Measurements from ENCODE around the gene SETDB2.

Gene SETDB2

DNA sequence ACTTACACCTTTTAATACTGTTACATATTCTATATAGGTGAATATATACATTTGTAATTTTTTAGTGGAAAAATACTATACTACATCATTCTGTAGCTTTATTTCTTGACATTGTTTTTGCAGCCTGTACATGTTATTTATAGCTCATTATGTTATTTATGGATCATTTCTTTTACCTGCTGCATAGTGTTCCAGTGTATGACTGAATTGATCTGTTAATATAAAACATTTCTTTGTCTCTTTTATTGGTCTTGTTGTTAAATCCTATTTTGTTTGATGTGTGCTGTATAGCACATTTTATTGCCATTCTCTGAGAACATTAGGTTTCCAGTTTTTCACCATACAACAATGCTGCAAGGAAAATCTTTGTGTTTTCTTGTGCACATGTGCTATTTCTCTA is 2.4 kb downstream of the SETDB2 start:
- H3K9me3 ChIP-seq (ENCODE audit: control insufficient read depth, low read length): no peaks in the 10 kb centered on the region
- peaks cover 12% of the 10 kb centered on the region for H3K4me1 ChIP-seq (ENCODE audit: control insufficient read depth, insufficient read depth, low read length, poor library complexity, severe bottlenecking)
- no peak overlapping the region for H3K4me3 ChIP-seq (ENCODE audit: insufficient read depth, low read depth, low read length, poor library complexity, severe bottlenecking)
- H3K27me3 ChIP-seq (replicated peaks; ENCODE audit: control insufficient read depth, insufficient read depth, low read length, poor library complexity, severe bottlenecking): no peaks in the 10 kb centered on the region
- no peak for DNase-seq
- no peak overlapping the region for H3K27ac ChIP-seq (ENCODE audit: insufficient read depth, low read length, poor library complexity, severe bottlenecking)
- no peaks in the 10 kb centered on the region for H3K36me3 ChIP-seq (ENCODE audit: control insufficient read depth, insufficient read depth, low read length)

- Histone ChIP-seq H3K4me3 (ENCODE audit: insufficient read depth, low read depth, low read length, poor library complexity, severe bottlenecking) (no peak overlapping the region), H3K27me3 (replicated peaks; ENCODE audit: control insufficient read depth, insufficient read depth, low read length, poor library complexity, severe bottlenecking) (no peaks in the 10 kb centered on the region), H3K36me3 (ENCODE audit: control insufficient read depth, insufficient read depth, low read length) (no peaks in the 10 kb centered on the region), H3K4me1 (ENCODE audit: control insufficient read depth, insufficient read depth, low read length, poor library complexity, severe bottlenecking) (peaks cover 12% of the 10 kb centered on the region), H3K27ac (ENCODE audit: insufficient read depth, low read length, poor library complexity, severe bottlenecking) (no peak overlapping the region), H3K9me3 (ENCODE audit: control insufficient read depth, low read length) (no peaks in the 10 kb centered on the region)
- no peak for DNase-seq
Observed at GRCh38 chr13:49448753-49449152, 4.7 kb downstream of the SETDB2 start.

GRCh38 chr13:49450105-49450819 is 6.2 kb downstream of the SETDB2 start:
- no peak overlapping the region for H3K27ac ChIP-seq (ENCODE audit: insufficient read depth, low read length, poor library complexity, severe bottlenecking)
- no peaks in the 10 kb centered on the region for H3K27me3 ChIP-seq (replicated peaks; ENCODE audit: control insufficient read depth, insufficient read depth, low read length, poor library complexity, severe bottlenecking)
- H3K9me3 ChIP-seq (ENCODE audit: control insufficient read depth, low read length): no peaks in the 10 kb centered on the region
- no peak for DNase-seq
- H3K4me1 ChIP-seq (ENCODE audit: control insufficient read depth, insufficient read depth, low read length, poor library complexity, severe bottlenecking): peaks cover 16% of the 10 kb centered on the region
- H3K4me3 ChIP-seq (ENCODE audit: insufficient read depth, low read depth, low read length, poor library complexity, severe bottlenecking): no peak overlapping the region
- H3K36me3 ChIP-seq (ENCODE audit: control insufficient read depth, insufficient read depth, low read length): no peaks in the 10 kb centered on the region

- Histone ChIP-seq H3K4me3 (ENCODE audit: insufficient read depth, low read depth, low read length, poor library complexity, severe bottlenecking) (no peak overlapping the region), H3K9me3 (ENCODE audit: control insufficient read depth, low read length) (no peaks in the 10 kb centered on the region), H3K27me3 (replicated peaks; ENCODE audit: control insufficient read depth, insufficient read depth, low read length, poor library complexity, severe bottlenecking) (no peaks in the 10 kb centered on the region), H3K4me1 (ENCODE audit: control insufficient read depth, insufficient read depth, low read length, poor library complexity, severe bottlenecking) (peaks cover 11% of the 10 kb centered on the region), H3K27ac (ENCODE audit: insufficient read depth, low read length, poor library complexity, severe bottlenecking) (no peak overlapping the region), H3K36me3 (ENCODE audit: control insufficient read depth, insufficient read depth, low read length) (no peaks in the 10 kb centered on the region)
- DNase-seq: no peak
Observed at GRCh38 chr13:49452725-49453457, 8.8 kb downstream of the SETDB2 start.

- Histone ChIP-seq H3K4me1 (ENCODE audit: control insufficient read depth, insufficient read depth, low read length, poor library complexity, severe bottlenecking) (peaks cover 11% of the 10 kb centered on the region), H3K36me3 (ENCODE audit: control insufficient read depth, insufficient read depth, low read length) (no peaks in the 10 kb centered on the region), H3K27ac (ENCODE audit: insufficient read depth, low read length, poor library complexity, severe bottlenecking) (no peak overlapping the region), H3K4me3 (ENCODE audit: insufficient read depth, low read depth, low read length, poor library complexity, severe bottlenecking) (no peak overlapping the region), H3K9me3 (ENCODE audit: control insufficient read depth, low read length) (no peaks in the 10 kb centered on the region), H3K27me3 (replicated peaks; ENCODE audit: control insufficient read depth, insufficient read depth, low read length, poor library complexity, severe bottlenecking) (no peaks in the 10 kb centered on the region)
- no peak for DNase-seq
Observed at GRCh38 chr13:49453465-49453864, 9.4 kb downstream of the SETDB2 start.

GRCh38 chr13:49454388-49455006 is 10.4 kb downstream of the SETDB2 start:
- Histone ChIP-seq H3K4me1 (ENCODE audit: control insufficient read depth, insufficient read depth, low read length, poor library complexity, severe bottlenecking) (peaks cover 11% of the 10 kb centered on the region), H3K36me3 (ENCODE audit: control insufficient read depth, insufficient read depth, low read length) (no peaks in the 10 kb centered on the region), H3K9me3 (ENCODE audit: control insufficient read depth, low read length) (no peaks in the 10 kb centered on the region), H3K27ac (ENCODE audit: insufficient read depth, low read length, poor library complexity, severe bottlenecking) (no peak overlapping the region), H3K4me3 (ENCODE audit: insufficient read depth, low read depth, low read length, poor library complexity, severe bottlenecking) (no peak overlapping the region), H3K27me3 (replicated peaks; ENCODE audit: control insufficient read depth, insufficient read depth, low read length, poor library complexity, severe bottlenecking) (no peaks in the 10 kb centered on the region)
- DNase-seq: no peak

DNA sequence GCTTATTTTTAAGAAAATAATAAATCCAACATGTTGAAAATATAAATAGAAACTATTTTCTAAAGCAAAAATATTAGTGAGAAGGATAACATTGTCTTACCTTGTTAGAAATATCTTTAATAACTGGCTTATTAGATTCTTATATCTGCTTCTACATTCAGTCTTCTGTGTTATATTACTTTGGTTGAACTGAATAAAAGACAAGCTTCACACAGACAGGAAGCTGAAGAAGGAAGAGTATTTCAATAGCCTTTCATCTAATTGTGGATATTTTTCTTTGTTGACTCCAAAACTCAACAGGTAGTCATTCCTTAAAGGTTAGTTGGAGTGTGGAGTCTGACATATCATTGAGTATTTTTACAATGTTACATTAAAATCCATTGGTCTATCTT is 10.9 kb downstream of the SETDB2 start:
- Histone ChIP-seq H3K4me1 (ENCODE audit: control insufficient read depth, insufficient read depth, low read length, poor library complexity, severe bottlenecking) (peaks cover 11% of the 10 kb centered on the region), H3K27ac (ENCODE audit: insufficient read depth, low read length, poor library complexity, severe bottlenecking) (no peak overlapping the region), H3K27me3 (replicated peaks; ENCODE audit: control insufficient read depth, insufficient read depth, low read length, poor library complexity, severe bottlenecking) (no peaks in the 10 kb centered on the region), H3K4me3 (ENCODE audit: insufficient read depth, low read depth, low read length, poor library complexity, severe bottlenecking) (no peak overlapping the region), H3K9me3 (ENCODE audit: control insufficient read depth, low read length) (no peaks in the 10 kb centered on the region), H3K36me3 (ENCODE audit: control insufficient read depth, insufficient read depth, low read length) (no peaks in the 10 kb centered on the region)
- no peak for DNase-seq

GRCh38 chr13:49456156-49456555 is 12.1 kb downstream of the SETDB2 start:
- DNase-seq: no peak
- H3K27me3 ChIP-seq (replicated peaks; ENCODE audit: control insufficient read depth, insufficient read depth, low read length, poor library complexity, severe bottlenecking): no peaks in the 10 kb centered on the region
- no peaks in the 10 kb centered on the region for H3K9me3 ChIP-seq (ENCODE audit: control insufficient read depth, low read length)
- peaks cover 4% of the 10 kb centered on the region for H3K36me3 ChIP-seq (ENCODE audit: control insufficient read depth, insufficient read depth, low read length)
- no peak overlapping the region for H3K27ac ChIP-seq (ENCODE audit: insufficient read depth, low read length, poor library complexity, severe bottlenecking)
- H3K4me3 ChIP-seq (ENCODE audit: insufficient read depth, low read depth, low read length, poor library complexity, severe bottlenecking): no peak overlapping the region
- H3K4me1 ChIP-seq (ENCODE audit: control insufficient read depth, insufficient read depth, low read length, poor library complexity, severe bottlenecking): peaks cover 7% of the 10 kb centered on the region

DNA sequence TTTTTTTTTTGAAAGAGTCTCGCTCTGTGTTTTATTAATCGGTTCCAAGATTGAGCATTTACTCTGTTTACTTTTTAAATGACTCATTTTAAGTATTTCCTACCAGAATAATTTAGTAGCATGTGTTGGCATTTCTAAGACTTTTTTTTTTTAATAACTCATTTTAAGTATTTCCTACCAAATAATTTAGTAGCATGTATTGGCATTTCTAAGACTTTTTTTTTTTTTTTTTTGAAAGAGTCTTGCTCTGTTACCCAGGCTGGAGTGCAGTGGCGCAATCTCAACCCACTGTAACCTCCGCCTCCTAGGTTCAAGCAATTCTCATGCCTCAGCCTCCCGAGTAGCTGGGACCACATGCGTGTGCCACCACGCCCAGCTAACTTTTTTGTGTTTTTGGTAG is 13.1 kb downstream of the SETDB2 start:
- H3K4me1 ChIP-seq (ENCODE audit: control insufficient read depth, insufficient read depth, low read length, poor library complexity, severe bottlenecking): peaks cover 7% of the 10 kb centered on the region
- DNase-seq: no peak
- H3K27ac ChIP-seq (ENCODE audit: insufficient read depth, low read length, poor library complexity, severe bottlenecking): no peak overlapping the region

GRCh38 chr13:49459580-49459979 is 15.5 kb downstream of the SETDB2 start:
- Histone ChIP-seq H3K9me3 (ENCODE audit: control insufficient read depth, low read length) (peaks cover 3% of the 10 kb centered on the region), H3K4me3 (ENCODE audit: insufficient read depth, low read depth, low read length, poor library complexity, severe bottlenecking) (no peak overlapping the region), H3K36me3 (ENCODE audit: control insufficient read depth, insufficient read depth, low read length) (peaks cover 36% of the 10 kb centered on the region), H3K27me3 (replicated peaks; ENCODE audit: control insufficient read depth, insufficient read depth, low read length, poor library complexity, severe bottlenecking) (no peaks in the 10 kb centered on the region), H3K27ac (ENCODE audit: insufficient read depth, low read length, poor library complexity, severe bottlenecking) (no peak overlapping the region), H3K4me1 (ENCODE audit: control insufficient read depth, insufficient read depth, low read length, poor library complexity, severe bottlenecking) (peaks cover 7% of the 10 kb centered on the region)
- DNase-seq: no peak

More for the DNA sequence above, 13.1 kb downstream of the SETDB2 start:
- H3K9me3 ChIP-seq (ENCODE audit: control insufficient read depth, low read length): no peaks in the 10 kb centered on the region
- H3K4me3 ChIP-seq (ENCODE audit: insufficient read depth, low read depth, low read length, poor library complexity, severe bottlenecking): no peak overlapping the region
- H3K36me3 ChIP-seq (ENCODE audit: control insufficient read depth, insufficient read depth, low read length): peaks cover 14% of the 10 kb centered on the region
- H3K27me3 ChIP-seq (replicated peaks; ENCODE audit: control insufficient read depth, insufficient read depth, low read length, poor library complexity, severe bottlenecking): no peaks in the 10 kb centered on the region

Data from effector memory CD4-positive, alpha-beta T cell (primary cell).